HG03196 (cell line): ENCODE data around the gene ELK4.

Source experiments
- ATAC-seq: cut with Tn5 transposase; IDR thresholded peaks from one replicate; pipeline ENCODE4 v1.9.1; 2021; ENCODE audit not compliant: unreplicated experiment

The ELK4 gene

DNA sequence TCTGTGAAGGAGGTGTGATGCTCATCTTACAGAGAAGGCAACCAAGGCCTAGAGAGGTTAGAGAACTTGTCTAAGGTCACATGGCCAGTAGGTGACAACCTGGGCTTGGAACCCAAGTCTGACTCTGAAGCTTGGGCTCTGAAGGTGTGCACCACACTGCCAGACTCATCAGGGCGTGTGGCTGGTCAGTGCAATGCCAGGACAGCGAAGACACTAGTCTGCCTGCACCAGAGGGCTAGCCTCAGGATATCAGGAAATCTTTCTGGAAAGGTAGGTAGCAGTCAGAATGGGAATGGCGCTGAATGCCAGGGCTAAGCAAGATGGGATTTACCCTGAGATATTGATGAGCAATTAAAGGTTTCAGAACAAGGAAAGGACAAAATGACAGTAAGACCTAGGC, 34.9 kb downstream of the ELK4 start:
- ATAC-seq, result no peak

DNA sequence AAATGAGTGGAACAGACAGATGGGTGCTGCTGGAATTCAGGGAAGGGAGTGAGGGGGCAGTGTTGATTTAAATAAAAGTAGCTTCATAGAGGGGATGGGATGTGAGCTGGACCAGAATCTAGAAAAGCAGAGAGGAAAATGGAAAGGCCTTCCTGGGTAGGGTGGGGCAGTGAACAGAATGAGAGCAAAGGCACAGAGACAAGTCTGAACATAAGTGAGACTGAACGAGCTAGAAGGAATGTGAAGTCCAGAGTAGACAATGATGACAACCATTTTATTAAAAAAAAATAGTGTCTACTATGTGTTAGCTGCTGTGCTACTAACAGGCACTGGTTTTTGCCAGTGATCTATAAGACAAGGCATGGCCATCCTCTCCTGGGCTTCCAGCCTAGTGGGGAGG, 36.0 kb downstream of the ELK4 start:
- no peak for ATAC-seq

DNA sequence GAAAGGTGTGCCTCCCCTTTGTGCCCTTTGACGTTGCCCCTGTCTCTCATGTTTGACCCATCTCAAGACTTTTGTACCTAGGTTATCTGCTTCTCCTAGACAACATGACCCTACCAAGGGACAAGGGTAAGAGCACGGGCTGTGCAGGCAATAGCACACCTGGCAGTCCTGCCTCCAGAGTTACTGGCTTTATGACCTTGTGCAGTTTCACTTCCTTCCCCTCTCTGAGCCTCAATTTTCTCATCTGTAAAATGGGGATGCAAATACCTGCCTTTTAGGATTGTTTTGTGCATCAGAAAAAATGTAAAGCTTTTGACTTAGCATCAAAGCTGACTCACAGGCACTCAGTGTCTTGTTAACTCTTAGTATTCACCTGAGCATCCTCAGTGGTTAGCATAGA, 36.4 kb downstream of the ELK4 start:
- ATAC-seq, result no peak

DNA sequence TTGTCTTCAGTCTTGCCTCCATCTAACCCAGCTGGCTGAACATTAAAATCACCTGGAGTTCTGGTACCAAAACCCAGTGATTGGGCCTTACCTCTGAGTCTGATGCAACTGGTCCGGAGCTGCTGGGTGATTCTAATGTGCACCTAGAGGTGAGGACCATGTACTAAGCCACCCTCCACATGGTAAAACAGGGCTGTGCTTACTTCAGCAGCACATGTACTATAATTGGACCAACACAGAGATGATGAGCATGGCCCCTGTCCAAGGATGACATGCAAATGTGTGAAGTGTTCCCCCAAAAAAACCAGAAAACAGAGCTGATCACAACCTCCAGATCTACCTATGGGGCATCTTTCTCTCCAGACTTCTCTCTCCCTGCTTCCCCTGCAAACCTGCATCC, 37.0 kb downstream of the ELK4 start:
- no peak for ATAC-seq

DNA sequence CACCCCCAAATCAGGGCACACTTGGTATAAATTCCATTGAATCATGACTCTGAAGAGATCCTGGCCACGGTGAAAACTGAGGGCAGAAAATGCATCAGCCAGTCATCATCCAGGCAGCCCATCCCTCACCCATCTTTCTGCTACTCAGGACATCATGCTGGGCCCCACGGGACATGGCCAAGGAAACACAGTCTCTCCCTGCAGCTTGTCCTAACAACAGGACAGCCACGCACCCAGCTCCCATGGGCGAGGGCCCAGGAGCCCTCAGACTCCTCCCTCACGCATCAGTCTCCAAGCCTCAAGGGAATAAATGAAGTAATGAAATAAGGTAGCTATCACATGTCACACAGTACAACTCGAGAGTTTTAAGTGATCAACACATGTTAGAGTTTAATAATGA, 37.8 kb downstream of the ELK4 start:
- ATAC-seq, result no peak

DNA sequence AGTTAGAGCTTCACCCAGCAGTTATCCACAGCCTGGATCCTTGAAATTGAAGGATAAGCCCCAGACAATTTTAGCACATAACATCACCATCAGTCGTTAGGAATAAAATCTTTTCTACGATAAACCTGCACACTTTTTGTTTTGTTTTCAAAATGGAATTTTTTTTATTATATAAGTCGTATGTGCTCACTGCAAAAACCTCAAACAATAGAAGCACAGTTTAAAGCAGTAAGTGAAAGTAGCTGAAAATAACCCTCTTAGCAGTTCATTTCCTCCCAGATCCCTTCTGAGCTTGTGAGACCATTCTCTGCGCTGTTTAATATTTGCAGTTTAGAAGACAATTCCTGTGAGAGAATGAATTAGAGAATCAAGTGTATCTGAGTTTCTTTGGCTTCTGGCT, 38.3 kb downstream of the ELK4 start:
- no peak for ATAC-seq

DNA sequence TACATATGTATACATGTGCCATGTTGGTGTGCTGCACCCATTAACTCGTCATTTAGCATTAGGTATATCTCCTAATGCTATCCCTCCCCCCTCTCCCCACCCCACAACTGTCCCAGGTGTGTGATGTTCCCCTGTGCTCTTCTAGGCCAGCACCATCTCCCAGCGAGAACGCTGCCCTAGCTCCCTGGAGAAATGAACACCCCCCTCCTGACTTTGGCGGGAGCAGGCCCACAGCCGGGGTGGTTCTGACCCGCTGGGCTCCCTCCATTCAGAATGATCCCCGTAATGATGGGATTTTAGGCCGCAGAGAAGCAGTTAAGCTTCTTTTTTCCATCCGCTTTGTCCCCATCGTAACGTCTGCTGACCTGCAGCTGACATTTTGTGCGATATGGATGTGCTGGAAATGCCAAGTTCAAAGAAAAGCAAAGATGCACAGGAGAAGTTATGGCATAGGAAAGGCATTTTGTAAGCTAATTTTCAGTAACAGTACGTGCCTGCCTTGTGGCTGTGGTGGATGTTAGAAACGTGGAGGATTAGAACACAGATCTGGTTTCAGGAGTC, 39.3 kb downstream of the ELK4 start:
- ATAC-seq, result no peak

DNA sequence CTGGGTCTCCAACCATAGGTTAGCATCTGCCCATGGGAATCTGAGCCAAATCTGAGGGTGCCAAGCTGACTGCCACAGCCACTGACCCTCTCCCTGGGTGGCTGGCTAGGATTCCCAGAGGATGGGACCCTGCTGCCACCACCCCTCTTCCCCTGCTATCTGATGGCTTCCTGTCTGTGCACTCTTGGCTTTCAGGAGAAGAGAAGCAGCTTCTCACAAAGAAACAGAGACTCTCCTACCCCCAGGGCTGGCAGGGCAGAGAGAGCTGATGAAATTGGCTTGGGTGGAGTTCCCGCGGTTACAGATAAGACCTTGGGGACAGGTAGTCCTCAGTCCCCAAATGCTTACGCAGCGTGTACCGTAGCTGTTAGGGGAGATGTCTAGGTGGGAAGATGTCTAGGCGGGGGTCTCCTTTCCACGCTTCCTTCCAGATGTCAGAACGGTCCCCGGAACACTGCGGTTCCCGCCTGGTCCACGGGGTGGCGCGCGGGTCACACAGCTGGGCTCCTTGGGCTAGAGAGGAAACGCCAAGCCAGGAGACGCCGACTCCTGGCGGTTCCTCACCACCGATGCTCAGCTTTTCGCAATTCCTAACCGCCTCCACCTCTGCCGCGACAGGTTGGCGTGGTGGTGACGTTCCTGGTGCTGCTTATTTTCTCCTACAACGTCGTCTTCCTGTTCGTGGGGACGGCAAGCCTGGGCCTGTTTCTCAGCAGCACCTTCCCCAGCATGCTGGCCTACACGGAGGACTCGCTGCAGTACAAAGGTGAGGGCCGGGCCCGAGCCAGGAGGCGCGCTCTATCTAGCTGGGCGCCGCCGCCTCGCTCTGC, 40.1 kb downstream of the ELK4 start:
- ATAC-seq, result peak; percentile 60

DNA sequence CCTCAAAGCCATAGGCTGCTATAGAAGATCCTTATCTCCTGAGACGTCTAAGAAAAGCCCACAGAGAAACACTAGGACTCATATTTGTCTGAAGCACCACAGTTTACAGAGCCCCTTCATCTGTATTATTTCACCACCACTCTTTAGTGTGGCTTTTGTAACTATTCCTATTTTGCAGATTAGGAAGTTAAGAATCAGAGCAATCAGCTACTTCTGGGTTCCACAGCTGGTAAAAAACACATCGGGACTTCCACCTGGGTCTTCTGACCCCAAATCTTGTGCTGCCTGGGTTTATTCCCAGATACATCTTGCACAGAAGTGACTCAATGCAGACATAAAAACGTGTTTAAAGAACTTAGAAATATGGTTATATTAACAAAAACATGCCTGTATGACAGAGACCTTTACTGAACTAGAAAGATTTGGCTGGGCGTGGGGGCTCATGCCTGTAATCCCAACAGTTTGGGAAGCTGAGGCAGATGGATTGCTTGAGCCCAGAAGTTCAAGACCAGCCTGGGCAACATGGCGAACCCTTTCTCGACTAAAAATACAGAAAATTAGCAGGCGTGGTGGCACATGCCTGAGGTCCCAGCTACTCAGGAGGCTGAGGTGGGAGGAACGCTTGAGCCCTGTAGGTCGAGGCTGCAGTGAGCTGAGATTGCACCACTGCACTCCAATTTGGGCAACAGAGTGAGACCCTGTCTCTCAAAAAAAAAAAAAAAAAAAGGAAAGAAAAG, 40.9 kb downstream of the ELK4 start:
- no peak for ATAC-seq

DNA sequence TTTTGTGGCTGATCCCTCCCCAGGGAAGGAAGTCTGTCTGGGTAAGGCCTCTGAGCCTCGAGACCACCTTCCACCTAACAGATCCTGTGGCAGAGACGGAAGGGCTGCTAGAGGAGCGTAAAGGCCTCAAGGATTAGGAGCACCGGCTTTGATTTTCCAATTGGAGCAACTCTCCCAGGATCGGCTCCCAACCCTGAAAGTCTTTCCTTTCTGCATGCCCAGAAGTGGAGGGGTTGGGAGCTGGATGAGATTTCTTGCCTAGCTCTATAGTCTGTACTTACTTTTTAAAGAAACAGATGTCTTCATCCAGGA, 41.4 kb downstream of the ELK4 start:
- ATAC-seq, result no peak

DNA sequence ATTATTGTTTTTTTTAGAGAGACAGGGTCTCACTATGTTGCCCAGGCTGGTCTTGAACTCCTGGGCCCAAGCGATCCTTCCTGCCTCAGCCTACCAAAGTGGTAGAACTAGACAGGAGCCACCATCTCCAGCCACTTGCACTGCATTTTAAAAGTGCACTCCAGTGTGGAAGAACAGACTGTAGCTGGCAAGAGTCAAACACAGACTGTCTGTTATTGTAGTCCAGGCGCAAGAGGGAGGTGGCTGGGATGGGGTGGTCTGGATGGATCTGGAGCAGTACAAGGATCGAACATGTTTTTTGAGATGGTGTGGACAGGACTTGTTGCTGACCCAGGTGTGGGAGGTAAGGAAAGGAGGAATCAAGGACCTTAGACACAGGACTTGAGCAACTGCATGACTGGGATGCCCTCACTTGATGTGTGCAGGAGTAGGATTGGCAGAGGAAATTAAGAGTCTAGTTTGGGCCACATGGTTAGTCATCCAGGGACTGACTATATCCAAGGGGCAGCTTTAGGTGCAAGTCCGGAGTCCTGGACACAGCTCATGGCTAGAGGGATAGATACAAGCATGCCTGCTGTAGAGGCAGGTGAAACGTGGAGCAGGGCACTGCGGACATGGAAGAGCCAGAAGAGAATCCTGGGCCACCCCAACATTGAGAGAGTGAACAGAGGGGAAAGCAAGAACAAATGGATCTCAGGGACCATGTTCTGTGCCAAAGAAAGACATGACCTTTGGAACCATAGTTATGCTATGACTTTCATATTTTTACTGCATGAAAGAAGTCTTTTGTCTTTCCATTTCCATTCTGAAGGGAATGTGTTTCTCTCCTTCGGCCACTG, 42.0 kb downstream of the ELK4 start:
- ATAC-seq, result no peak

DNA sequence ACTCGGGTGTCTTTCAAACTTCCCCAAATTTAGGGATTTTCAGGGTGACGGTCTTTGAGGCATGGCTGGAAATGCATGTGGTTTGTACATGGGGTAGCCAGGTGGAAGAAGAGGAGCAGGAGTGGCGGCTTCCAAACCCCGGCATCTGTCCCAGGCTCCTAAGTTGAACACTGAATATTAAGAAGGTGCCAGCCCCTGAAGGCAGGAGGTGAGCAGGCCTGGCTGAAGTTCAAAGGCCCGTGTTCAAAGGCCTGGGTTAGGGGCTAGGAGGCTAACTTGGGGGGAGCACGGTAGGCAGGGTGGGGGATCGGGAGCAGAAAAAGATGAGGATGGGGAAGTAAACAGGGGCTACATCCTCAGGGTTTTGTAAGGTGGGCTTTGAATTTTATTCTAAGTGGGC, 42.8 kb downstream of the ELK4 start:
- no peak for ATAC-seq

DNA sequence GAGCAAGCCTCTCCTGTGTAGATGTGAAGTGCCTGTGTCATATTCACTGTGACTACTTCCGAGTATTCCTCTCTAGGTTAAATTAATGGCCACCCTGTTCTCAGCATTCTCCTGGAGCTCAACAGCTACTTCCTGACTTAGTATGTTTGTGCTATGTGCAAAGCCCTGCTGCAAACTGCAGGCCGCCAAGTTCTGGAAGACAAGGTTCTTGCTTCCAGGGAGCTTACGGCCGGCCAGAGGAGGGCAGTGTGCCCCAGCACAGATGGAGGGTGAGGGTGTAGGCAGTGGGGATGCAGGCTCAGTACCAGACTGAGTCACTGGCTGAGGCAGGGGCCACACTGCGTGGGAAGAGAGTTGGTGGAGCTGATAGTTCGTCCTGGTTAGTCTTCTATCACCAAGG, 43.2 kb downstream of the ELK4 start:
- ATAC-seq, result no peak

DNA sequence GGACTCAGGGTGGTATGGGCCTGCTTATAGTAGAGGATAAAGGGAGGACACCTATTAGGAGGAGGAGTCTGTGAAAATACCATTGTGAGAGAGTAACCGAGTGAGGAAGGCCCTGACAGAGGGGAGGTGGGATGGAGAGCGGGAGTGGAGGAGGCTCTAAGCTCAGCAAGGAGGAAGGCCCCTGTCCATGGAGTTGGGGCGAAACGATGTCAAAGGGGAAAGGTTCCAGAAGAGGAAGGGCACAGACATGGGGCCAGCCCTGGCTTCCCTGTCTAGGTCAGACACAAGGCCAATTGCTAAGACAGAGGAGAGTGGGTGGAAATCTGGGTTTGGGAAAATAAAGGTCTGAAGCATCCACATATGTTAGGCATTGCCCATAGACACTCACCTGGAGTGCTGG, 44.2 kb downstream of the ELK4 start:
- ATAC-seq, result no peak

DNA sequence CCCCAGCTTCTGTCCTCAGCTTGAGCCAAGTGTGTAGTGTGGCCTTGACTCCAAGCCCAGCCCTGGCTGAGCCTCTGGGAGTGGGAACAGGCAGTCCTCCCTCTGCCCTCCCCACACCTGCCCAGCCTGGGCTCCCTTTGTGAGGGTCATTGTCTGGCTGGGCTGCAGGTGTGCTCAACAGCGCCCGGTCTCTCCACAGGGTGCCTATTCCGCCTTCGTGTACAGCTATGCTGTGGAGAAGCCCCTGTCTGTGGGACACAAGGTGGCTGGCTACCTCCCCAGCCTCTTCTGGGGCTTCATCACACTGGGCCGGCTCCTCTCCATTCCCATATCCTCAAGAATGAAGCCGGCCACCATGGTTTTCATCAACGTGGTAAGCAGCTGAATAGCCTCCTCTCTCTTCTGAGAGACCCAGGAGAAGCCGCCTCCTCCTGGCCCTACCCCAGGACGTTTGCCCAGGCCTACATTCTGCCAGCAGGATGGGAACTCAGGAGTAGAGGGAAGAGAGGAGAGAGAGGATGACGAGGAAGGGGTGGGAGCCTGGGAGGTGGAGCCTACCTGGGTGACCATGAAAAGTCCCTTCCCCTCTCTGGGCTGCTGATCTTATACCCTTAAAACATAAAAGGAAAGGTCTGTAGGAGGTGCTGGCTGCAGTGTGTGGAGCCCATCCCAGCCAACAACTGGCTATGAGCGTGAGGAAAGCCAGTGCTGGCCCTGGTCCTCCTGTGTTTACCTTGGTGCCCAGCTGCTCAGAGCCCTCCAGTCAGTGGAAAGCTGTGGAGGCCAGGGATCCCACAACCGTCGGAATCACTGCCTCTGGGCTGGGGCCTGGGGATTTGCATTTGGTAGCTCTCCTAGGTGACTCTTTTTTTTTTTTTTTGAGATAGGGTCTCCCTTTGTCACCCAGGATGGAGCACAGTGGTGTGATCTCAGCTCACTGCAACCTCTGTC, 45.7 kb downstream of the ELK4 start:
- ATAC-seq, result no peak

DNA sequence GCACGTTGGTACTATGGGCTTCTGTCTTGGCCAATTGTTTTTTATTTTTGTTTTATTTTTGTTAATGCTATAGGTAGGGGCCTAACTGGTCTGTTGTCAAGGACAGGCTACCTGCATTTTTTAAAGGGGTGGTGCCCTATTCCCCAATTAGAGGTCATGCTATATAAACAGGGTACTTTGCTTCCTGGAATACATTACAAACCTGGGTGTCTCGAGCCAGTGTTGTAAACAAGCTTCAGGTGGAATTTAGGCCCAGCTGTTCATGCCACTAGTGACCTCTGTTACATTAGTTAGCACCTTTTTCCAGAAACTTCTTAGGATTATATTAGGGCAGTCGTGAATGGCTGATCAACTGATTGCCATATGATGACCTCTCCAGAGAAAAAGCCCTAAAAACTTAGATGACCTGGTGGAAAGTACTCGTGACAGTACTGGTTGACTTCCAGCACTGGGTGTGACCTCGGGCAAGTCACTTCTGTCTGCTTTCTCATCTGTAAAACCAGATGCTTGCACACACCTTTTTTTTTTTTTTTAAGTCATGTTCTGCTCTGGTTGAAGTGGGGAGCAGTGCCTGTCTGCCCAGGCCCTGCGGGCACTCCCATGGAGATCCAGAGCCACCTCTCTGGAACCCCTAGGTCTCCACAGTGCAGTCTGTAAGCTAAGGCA, 46.5 kb downstream of the ELK4 start:
- no peak for ATAC-seq

DNA sequence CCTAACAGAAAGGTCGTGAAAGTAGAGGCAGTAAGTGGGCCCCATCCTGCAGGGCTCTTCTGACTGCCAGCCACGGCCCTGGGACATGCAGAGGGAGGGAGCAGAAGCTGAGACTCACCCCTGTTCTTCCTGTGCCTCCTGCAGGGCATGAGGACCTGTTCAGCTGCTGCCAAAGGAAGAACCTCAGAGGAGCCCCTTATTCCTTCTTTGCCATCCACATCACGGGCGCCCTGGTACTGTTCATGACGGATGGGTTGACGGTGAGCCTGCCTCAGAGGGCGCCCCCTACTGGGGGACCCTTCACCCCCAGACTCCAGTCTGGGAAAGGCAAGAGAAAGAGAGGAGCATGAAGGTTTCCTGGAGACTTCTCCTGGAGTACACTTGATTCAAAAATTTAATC, 47.1 kb downstream of the ELK4 start:
- no peak for ATAC-seq

DNA sequence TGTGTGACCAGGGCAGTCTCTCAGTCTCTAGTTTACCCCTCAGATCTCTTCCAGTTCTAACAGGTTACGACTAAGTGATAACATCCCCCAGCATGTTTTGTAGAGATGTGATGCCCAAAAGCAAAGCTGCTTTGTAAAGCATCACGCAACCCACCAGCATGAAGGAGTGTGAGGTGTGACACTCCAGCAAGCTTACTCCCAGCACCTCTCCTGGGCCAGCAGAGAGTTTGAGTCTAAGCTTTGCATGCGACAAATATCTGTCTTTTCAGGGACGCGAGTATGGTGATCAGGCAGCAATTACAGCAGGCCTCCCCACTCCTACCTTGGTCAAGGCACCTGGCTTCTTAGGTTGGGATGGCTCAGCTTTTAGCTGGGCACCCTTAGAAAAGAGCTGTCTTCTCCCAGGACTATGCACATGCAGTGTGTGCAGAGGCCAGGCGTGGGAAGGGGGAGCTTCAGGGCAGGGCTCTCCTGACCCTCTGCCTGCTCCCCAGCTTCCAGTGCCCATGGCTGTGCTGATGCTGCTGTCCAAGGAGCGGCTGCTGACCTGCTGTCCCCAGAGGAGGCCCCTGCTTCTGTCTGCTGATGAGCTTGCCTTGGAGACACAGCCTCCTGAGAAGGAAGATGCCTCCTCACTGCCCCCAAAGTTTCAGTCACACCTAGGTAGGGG, 48.2 kb downstream of the ELK4 start:
- no peak for ATAC-seq
